Stimulated activated effector memory CD8-positive, alpha-beta T cell treated with anti-CD3 and anti-CD28 coated beads, Interleukin-12 subunit alpha, Interleukin-12 subunit beta, amount 100 ng/mL, for 72 hours (primary cell): ENCODE results near the gene CDT1.
A peak's percentile ranks its signal among the peaks of the same experiment; 100 is the strongest.

Experiments
- ATAC-seq: fragments of 150-1000 bp; cut with Tn5 transposase; 2 replicates; pipeline ENCODE4 v1.10.0; 2021
- DNase-seq, 2 donors: peaks; one replicate each; pipeline ENCODE4 v3.0.0; 2021 to 2022; ENCODE audit warnings: low spot score in 2 of 2
- H3K27ac Mint-ChIP-seq: one replicate; pipeline ENCODE4 v1.8.0; 2022; ENCODE audit warnings: mild to moderate bottlenecking, mixed read lengths
- H3K36me3 Mint-ChIP-seq: one replicate; pipeline ENCODE4 v1.8.0; 2022; ENCODE audit warnings: mild to moderate bottlenecking, mixed read lengths
- H3K4me1 Mint-ChIP-seq: one replicate; pipeline ENCODE4 v1.8.0; 2022; ENCODE audit warnings: mixed read lengths
- H3K4me3 Mint-ChIP-seq: one replicate; pipeline ENCODE4 v1.8.0; 2022; ENCODE audit warnings: mild to moderate bottlenecking, mixed read lengths
- H3K9me3 Mint-ChIP-seq: one replicate; pipeline ENCODE4 v1.8.0; 2022; ENCODE audit warnings: mixed read lengths

The CDT1 gene

GRCh38 chr16:88825146-88825545, 21.6 kb downstream of the CDT1 start:
- Mint-ChIP-seq H3K4me1 (no peaks in the 10 kb centered on the region), H3K9me3 (no peaks in the 10 kb centered on the region), H3K4me3 (no peak overlapping the region), H3K36me3 (no peaks in the 10 kb centered on the region), H3K27ac (no peak overlapping the region)
- ATAC-seq (no peak), DNase-seq (no peak)

DNA sequence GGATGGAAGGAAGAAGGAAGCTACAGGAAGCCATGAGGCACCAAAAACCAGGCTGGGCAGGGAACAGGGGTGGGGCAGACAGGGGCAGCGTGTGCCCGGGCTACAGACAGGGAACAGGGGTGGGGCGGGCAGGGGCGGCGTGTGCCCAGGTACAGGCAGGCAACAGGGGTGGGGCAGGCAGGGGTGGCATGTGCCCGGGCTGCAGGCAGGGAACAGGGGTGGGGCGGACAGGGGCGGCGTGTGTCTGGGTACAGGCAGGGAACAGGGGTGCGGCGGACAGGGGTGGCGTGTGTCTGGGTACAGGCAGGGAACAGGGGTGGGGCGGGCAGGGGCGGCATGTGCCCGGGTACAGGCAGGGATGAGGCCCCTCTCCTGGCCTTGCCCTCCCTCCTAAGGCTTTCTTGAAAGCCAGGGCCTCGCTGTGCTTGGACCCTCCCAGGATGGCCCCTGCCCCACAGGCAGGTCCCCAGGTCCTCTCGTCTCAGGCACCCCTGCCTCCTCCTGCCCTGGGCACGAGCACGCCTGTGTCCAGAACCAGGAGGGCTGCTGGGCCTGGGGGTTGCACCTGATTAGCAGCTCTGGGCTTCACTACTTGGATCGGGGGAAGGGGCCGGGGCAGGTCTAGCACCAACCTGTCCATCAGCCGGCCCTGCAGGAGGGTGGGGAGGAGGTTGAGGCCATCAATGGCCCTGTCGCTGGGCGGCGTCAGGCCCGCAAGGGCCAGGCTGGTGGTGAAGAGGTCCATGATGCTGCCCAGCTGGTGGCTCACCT, 22.7 kb downstream of the CDT1 start:
- no peak overlapping the region for H3K4me3 Mint-ChIP-seq
- no peaks in the 10 kb centered on the region for H3K9me3 Mint-ChIP-seq
- H3K27ac Mint-ChIP-seq = no peak overlapping the region
- DNase-seq (no peak), ATAC-seq (peak; percentile 9)
- no peaks in the 10 kb centered on the region for H3K36me3 Mint-ChIP-seq
- H3K4me1 Mint-ChIP-seq = no peaks in the 10 kb centered on the region

- Mint-ChIP-seq H3K4me1 (no peaks in the 10 kb centered on the region), H3K9me3 (no peaks in the 10 kb centered on the region), H3K27ac (no peak overlapping the region), H3K36me3 (no peaks in the 10 kb centered on the region), H3K4me3 (no peak overlapping the region)
- DNase-seq (no peak), ATAC-seq (no peak)
These were observed 24.1 kb downstream of the CDT1 start for GRCh38 chr16:88827727-88828126.

GRCh38 chr16:88828711-88829110, 25.1 kb downstream of the CDT1 start:
- Mint-ChIP-seq H3K27ac (no peak overlapping the region), H3K4me1 (no peaks in the 10 kb centered on the region), H3K9me3 (no peaks in the 10 kb centered on the region), H3K4me3 (no peak overlapping the region), H3K36me3 (no peaks in the 10 kb centered on the region)
- DNase-seq = no peak
- ATAC-seq = no peak

GRCh38 chr16:88830258-88830657, 26.7 kb downstream of the CDT1 start:
- Mint-ChIP-seq H3K4me1 (no peaks in the 10 kb centered on the region), H3K9me3 (no peaks in the 10 kb centered on the region), H3K4me3 (no peak overlapping the region), H3K27ac (no peak overlapping the region), H3K36me3 (no peaks in the 10 kb centered on the region)
- ATAC-seq = no peak
- DNase-seq = no peak

- H3K9me3 Mint-ChIP-seq = no peaks in the 10 kb centered on the region
- H3K4me1 Mint-ChIP-seq = no peaks in the 10 kb centered on the region
- ATAC-seq (no peak), DNase-seq (no peak)
- no peak overlapping the region for H3K27ac Mint-ChIP-seq
- no peaks in the 10 kb centered on the region for H3K36me3 Mint-ChIP-seq
- no peak overlapping the region for H3K4me3 Mint-ChIP-seq
These were observed 27.2 kb downstream of the CDT1 start for GRCh38 chr16:88830783-88831182.

- ATAC-seq = no peak
- Mint-ChIP-seq H3K4me3 (no peak overlapping the region), H3K36me3 (no peaks in the 10 kb centered on the region), H3K9me3 (no peaks in the 10 kb centered on the region), H3K4me1 (no peaks in the 10 kb centered on the region), H3K27ac (no peak overlapping the region)
- DNase-seq = no peak
These were observed 28.2 kb downstream of the CDT1 start for GRCh38 chr16:88831838-88832237.

- DNase-seq = no peak
- Mint-ChIP-seq H3K9me3 (no peaks in the 10 kb centered on the region), H3K4me3 (no peak overlapping the region), H3K36me3 (no peaks in the 10 kb centered on the region), H3K4me1 (no peaks in the 10 kb centered on the region), H3K27ac (no peak overlapping the region)
- no peak for ATAC-seq
These were observed 29.5 kb downstream of the CDT1 start for GRCh38 chr16:88833086-88833485.

GRCh38 chr16:88834670-88835069, 31.1 kb downstream of the CDT1 start:
- H3K9me3 Mint-ChIP-seq = no peaks in the 10 kb centered on the region
- no peaks in the 10 kb centered on the region for H3K4me1 Mint-ChIP-seq
- H3K27ac Mint-ChIP-seq = no peak overlapping the region
- peaks cover under 1% of the 10 kb centered on the region for H3K36me3 Mint-ChIP-seq
- no peak for DNase-seq
- H3K4me3 Mint-ChIP-seq = no peak overlapping the region
- ATAC-seq = no peak

DNA sequence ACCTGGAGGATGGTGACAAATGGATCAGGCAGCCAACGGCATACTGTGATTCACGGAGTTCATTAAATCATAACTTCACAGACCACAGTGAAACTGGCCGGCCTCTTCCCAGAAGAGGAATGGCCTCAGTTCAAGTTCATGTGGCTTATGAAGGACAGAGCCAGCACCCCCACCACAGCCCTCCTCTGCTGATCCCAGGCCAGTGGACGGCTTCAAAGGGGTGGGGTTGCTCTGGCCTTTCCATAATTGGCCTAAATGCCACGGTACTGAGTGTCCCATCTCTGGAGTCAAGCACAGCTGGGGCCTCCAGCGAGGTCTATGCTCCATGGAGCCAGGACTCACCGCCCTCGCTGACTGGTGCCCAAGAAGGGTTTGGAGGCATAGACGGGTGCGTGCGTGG, 31.8 kb downstream of the CDT1 start:
- no peaks in the 10 kb centered on the region for H3K9me3 Mint-ChIP-seq

GRCh38 chr16:88835818-88836217, 32.2 kb downstream of the CDT1 start:
- Mint-ChIP-seq H3K27ac (no peak overlapping the region), H3K36me3 (peaks cover 5% of the 10 kb centered on the region), H3K4me3 (no peak overlapping the region), H3K4me1 (no peaks in the 10 kb centered on the region), H3K9me3 (no peaks in the 10 kb centered on the region)
- DNase-seq (no peak), ATAC-seq (no peak)

More for the DNA sequence above, 31.8 kb downstream of the CDT1 start:
- Mint-ChIP-seq H3K4me1 (no peaks in the 10 kb centered on the region), H3K4me3 (no peak overlapping the region), H3K27ac (no peak overlapping the region), H3K36me3 (peaks cover 5% of the 10 kb centered on the region)
- no peak for ATAC-seq
- no peak for DNase-seq

DNA sequence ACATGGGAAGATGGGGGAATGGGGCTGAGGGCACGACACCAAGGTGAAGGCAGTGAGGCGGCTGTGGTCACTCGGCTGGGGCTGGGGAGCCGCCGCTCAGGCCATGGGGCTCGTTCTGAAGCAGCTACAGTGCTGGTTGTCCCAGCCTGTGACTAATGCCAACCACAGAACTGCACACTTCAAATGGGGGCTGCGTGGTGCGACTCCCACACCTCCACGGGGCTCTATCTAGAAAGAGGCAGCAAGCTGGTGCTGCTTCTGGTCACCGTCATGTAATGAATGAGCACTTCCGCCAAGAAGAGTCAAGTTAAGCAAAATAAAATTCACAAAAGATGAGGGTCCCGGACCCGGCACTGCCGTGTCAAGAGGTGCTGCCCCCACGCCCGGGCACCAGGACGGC, 33.2 kb downstream of the CDT1 start:
- no peaks in the 10 kb centered on the region for H3K9me3 Mint-ChIP-seq
- DNase-seq (no peak), ATAC-seq (no peak)
- H3K36me3 Mint-ChIP-seq = peaks cover 5% of the 10 kb centered on the region
- H3K4me1 Mint-ChIP-seq = no peaks in the 10 kb centered on the region
- H3K27ac Mint-ChIP-seq = no peak overlapping the region
- H3K4me3 Mint-ChIP-seq = no peak overlapping the region

DNA sequence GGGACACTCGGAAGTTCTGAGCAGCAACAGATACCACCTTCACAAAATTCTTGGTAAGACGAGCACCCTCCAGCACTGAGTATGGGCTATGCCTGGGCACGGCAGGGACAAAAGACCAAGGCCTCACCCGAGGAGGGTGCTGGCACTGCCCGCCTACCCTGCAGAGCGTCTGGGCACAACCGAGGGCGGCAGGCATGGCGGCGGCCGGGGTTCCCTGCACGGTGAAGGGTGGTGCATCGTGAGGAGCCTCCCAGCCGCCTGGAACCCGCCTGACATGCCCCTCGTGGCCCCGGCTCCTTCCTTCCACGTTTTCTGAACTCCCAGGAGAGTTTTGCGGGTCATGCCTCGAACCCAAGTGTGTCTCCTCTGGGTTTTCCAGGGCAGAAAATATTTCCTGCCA, 34.2 kb downstream of the CDT1 start:
- H3K4me1 Mint-ChIP-seq = peaks cover 5% of the 10 kb centered on the region
- H3K36me3 Mint-ChIP-seq = peaks cover 5% of the 10 kb centered on the region
- H3K9me3 Mint-ChIP-seq = no peaks in the 10 kb centered on the region
- H3K27ac Mint-ChIP-seq = no peak overlapping the region
- DNase-seq = no peak
- no peak overlapping the region for H3K4me3 Mint-ChIP-seq
- ATAC-seq = no peak

GRCh38 chr16:88838566-88838965, 35.0 kb downstream of the CDT1 start:
- no peak overlapping the region for H3K27ac Mint-ChIP-seq
- no peak overlapping the region for H3K4me3 Mint-ChIP-seq
- no peaks in the 10 kb centered on the region for H3K9me3 Mint-ChIP-seq
- H3K4me1 Mint-ChIP-seq = peaks cover 5% of the 10 kb centered on the region
- ATAC-seq = no peak
- H3K36me3 Mint-ChIP-seq = peaks cover 5% of the 10 kb centered on the region
- no peak for DNase-seq

- peaks cover 5% of the 10 kb centered on the region for H3K36me3 Mint-ChIP-seq
- H3K4me3 Mint-ChIP-seq = no peak overlapping the region
- DNase-seq (no peak), ATAC-seq (no peak)
- H3K9me3 Mint-ChIP-seq = no peaks in the 10 kb centered on the region
- H3K4me1 Mint-ChIP-seq = peaks cover 5% of the 10 kb centered on the region
- H3K27ac Mint-ChIP-seq = no peak overlapping the region
These were observed 35.5 kb downstream of the CDT1 start for GRCh38 chr16:88839026-88839529.

GRCh38 chr16:88839745-88840599, 36.4 kb downstream of the CDT1 start:
- Mint-ChIP-seq H3K9me3 (no peaks in the 10 kb centered on the region), H3K36me3 (peaks cover 5% of the 10 kb centered on the region), H3K4me3 (no peak overlapping the region), H3K4me1 (peaks cover 5% of the 10 kb centered on the region), H3K27ac (no peak overlapping the region)
- no peak for ATAC-seq
- no peak for DNase-seq
